Panc1 (cell line): Measurements from ENCODE around the gene PEG3.

Experiments
- POLR2AphosphoS5 ChIP-seq: IDR thresholded peaks from 2 replicates; pipeline ENCODE4 v1.6.1; 2012; ENCODE audit warnings: mild to moderate bottlenecking, low read depth, low read length, moderate library complexity
- SIN3A ChIP-seq: IDR thresholded peaks from 2 replicates; pipeline ENCODE4 v1.6.1; 2012; ENCODE audit warnings: low read depth, mild to moderate bottlenecking, low read length, moderate library complexity, borderline replicate concordance; ENCODE audit not compliant: insufficient read depth
- TF ChIP-seq, protein P1 (sequence below): fragments of 450-650 bp; IDR thresholded peaks from 2 replicates; pipeline ENCODE4 v1.5.1; 2017; ENCODE audit warnings: mild to moderate bottlenecking
- TF ChIP-seq, protein P2 (sequence below), 2 experiments: IDR thresholded peaks; 2 replicates each; pipeline ENCODE4 v1.6.1; 2011 to 2012; ENCODE audit warnings: low read depth in 2 of 2, control low read depth in 1 of 2, low read length in 1 of 2, mild to moderate bottlenecking in 1 of 2, moderate library complexity in 1 of 2; ENCODE audit not compliant: insufficient read depth in 1 of 2

DNA sequence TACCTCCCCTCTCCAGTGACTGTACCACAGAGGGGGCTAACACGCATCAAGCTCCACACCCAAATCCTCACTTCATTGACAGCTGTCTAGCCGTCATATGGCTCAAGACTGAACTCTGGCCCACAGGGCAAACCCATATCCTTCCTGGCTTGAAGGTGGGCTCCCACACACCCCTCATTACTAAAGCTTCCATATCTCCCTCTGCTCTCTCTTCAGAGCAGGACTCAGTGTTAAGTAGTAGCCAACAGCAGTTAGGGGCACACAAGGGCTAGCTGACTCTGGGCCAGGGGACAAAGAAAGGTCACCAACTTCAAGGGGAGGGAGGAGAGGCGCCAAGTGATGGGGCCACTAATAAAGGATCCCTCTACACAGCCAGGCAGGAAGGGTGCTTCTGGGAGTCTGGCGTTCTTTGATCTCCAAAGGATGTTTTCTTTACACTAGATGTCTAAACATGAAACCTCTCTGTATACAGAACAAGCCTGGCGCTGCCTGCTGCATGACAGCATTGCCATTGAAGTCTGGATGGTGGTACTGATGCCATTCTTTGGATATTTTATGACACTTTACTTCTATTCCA is 8.1 kb downstream of the PEG3 start:
- TF ChIP-seq, protein P1, sequence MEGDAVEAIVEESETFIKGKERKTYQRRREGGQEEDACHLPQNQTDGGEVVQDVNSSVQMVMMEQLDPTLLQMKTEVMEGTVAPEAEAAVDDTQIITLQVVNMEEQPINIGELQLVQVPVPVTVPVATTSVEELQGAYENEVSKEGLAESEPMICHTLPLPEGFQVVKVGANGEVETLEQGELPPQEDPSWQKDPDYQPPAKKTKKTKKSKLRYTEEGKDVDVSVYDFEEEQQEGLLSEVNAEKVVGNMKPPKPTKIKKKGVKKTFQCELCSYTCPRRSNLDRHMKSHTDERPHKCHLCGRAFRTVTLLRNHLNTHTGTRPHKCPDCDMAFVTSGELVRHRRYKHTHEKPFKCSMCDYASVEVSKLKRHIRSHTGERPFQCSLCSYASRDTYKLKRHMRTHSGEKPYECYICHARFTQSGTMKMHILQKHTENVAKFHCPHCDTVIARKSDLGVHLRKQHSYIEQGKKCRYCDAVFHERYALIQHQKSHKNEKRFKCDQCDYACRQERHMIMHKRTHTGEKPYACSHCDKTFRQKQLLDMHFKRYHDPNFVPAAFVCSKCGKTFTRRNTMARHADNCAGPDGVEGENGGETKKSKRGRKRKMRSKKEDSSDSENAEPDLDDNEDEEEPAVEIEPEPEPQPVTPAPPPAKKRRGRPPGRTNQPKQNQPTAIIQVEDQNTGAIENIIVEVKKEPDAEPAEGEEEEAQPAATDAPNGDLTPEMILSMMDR: no peak
- TF ChIP-seq, protein P2, sequence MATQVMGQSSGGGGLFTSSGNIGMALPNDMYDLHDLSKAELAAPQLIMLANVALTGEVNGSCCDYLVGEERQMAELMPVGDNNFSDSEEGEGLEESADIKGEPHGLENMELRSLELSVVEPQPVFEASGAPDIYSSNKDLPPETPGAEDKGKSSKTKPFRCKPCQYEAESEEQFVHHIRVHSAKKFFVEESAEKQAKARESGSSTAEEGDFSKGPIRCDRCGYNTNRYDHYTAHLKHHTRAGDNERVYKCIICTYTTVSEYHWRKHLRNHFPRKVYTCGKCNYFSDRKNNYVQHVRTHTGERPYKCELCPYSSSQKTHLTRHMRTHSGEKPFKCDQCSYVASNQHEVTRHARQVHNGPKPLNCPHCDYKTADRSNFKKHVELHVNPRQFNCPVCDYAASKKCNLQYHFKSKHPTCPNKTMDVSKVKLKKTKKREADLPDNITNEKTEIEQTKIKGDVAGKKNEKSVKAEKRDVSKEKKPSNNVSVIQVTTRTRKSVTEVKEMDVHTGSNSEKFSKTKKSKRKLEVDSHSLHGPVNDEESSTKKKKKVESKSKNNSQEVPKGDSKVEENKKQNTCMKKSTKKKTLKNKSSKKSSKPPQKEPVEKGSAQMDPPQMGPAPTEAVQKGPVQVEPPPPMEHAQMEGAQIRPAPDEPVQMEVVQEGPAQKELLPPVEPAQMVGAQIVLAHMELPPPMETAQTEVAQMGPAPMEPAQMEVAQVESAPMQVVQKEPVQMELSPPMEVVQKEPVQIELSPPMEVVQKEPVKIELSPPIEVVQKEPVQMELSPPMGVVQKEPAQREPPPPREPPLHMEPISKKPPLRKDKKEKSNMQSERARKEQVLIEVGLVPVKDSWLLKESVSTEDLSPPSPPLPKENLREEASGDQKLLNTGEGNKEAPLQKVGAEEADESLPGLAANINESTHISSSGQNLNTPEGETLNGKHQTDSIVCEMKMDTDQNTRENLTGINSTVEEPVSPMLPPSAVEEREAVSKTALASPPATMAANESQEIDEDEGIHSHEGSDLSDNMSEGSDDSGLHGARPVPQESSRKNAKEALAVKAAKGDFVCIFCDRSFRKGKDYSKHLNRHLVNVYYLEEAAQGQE (IDR thresholded peaks at IDR 0.05; ENCODE audit: insufficient read depth in 1 of 2, low read depth in 2 of 2, low read length in 1 of 2): no peak
- TF ChIP-seq SIN3A: no peak
- no peak for TF ChIP-seq POLR2AphosphoS5
